NCI-H446 treated with DMSO at 0.1 percent for 48 hours (cell line): Measurements from ENCODE around the gene LIMK1.
"Not testable (repeated sequence)": the region's sequence is repeated elsewhere in the genome, so short reads cannot be mapped to it uniquely, and the experiment has no call there.

ENCODE experiments used
- DNase-seq: peaks from one replicate; lab custom pipeline; 2025; lab: John Stamatoyannopoulos, UW

Gene LIMK1

DNA sequence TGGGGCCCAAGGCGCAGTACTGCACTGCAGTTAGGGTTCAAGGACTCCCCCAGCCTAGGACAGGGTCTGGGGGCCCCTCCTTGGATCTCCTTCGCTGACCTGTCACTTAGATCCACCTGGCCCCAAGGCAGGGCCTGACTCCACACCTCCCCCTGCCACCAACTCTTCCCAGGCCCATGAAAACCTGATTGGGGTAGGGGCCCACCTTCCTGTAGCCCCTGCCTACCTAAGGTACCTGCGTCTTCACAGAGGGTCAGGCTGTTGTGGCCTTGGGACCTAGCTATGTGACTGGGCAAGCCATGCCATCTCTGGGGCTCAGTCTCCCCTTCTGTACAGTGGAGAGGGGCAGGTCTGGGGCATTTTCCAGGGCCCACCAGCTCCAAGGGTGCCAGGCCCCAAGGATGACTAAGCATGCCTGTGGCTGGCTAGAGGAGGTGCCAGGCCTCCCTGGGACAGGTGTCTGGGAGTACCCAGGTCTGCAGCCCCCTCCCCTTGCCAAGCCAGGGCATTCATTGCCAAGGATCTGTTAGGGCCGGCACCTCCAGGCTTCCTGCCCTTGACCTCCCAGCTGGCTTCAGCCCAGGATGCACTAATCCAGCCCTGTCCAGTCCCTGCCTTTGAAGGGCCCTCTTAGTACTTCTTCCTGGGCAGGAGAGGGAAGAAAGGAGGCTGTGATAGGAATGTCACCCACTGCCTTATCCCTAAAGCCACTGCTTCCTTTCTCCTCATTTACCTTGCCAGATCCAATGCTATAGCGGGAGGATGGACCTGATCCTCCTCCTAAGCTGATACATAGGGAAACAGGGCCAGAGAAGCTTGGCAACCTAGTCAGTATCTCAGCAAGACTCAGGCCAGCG is 1.3 kb downstream of the LIMK1 start:
- DNase-seq: no peak

DNA sequence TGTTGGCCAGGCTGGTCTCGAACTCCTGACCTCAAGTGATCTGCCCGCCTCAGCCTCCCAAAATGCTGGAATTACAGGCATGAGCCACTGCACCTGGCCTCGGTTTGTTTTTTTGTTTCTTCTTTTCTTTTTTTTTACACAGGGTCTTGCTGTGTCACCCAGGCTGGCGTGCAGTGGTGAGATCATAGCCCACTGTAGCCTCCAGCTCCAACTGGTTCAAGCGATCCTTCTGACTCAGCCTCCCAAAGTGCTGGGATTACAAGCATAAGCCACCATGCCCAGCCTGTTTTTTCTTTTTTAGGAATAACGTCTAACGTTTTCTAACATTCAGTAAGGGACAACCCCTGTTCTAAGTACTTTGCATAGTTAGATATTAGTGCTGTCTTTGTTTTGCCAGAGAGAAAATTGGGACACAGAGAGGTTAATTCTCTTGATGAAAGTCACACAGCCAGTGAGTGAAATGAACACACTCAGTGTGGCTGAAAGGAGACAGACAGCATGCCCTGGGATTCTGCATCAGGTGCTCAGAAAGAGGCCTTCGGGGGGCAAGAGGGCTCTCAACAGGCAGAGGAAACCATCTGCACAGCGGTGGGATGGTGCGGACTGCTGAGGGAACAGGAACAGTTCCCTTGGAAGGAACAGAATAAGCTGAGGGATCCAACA is 4.3 kb downstream of the LIMK1 start:
- DNase-seq: no peak

DNA sequence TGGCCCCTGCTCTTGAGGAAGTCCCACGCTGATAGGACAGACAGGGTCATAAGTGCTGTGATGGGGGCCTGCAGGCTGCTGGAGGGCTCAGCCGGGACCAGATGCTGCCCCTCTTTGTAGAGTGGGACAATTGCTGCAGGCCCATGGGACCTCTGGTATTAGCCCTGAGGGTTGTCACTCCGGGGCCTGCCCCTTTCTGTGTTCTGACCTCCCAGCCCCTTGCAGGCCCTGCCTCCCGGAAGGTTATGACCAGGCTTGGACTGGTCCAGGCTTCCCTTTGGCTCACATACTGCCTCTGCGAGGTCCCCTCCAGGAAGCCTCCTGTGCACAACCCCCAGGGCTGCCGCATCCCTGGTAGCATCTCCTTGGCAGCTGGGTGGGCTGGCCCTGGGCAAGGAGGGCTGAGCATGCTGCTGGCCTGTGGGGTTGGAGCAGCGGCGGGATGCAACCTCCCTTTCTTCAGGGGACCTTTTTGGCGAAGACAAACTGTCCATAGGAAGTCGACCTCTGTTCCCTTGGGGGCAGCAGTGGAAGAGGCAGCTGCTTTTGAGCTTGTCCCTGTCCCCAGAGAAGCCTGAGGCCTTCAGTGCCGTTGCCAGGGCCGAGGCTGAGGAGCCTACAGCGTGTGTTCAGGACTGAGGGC is 8.8 kb downstream of the LIMK1 start:
- no peak for DNase-seq

DNA sequence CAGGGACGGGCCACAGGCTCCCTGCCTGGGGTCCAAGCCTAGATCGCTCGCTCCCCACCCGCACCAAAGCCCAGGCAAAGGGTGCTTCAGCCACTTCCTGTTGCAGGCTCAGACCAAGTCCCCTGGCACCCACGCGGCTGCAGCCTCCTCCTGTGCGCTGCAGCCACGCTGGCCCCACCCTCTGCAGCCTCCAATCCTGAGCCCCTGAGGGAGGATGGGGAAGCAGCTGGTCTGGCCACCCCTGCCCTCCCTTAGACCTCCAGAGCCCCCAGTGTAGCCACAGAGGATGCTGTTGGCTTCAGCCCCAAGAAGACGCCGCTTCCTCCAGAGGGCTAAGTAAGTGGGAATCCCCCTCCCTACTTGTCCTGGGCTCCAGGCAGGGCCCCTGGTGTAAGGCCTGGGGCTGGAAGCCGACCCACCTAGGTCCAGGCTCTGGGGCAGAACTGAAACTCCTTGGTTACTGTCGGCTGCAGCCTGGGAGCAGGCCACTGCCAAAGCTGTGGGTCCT is 9.4 kb downstream of the LIMK1 start:
- no peak for DNase-seq

DNA sequence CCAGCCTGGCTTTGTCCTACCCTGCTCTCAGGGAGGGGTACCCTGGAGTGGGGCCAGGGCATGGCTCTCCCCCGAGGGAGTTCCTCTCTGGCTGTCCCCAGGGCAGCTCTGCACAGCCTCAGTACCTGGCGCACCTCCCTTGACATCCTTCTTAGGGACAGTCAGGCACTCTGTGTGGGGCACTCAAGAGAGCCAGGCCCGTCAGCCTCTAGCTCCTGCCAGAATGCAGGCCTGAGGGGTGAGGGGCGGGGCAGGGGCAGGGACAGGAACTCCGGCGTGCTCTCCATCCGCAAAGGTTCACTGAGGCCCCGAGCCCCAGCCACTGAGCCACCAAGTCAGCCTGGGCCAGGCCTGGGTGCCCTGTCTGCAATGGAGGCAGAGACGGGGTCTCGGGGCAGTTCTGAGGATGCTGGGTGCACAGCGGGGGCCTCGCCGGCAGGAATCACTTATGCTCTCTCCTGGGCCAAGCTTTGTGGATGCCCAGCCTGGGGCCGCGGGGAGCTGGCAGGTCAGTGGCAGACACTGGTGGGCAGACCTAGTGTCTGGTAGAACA is 10.1 kb downstream of the LIMK1 start:
- no peak for DNase-seq

DNA sequence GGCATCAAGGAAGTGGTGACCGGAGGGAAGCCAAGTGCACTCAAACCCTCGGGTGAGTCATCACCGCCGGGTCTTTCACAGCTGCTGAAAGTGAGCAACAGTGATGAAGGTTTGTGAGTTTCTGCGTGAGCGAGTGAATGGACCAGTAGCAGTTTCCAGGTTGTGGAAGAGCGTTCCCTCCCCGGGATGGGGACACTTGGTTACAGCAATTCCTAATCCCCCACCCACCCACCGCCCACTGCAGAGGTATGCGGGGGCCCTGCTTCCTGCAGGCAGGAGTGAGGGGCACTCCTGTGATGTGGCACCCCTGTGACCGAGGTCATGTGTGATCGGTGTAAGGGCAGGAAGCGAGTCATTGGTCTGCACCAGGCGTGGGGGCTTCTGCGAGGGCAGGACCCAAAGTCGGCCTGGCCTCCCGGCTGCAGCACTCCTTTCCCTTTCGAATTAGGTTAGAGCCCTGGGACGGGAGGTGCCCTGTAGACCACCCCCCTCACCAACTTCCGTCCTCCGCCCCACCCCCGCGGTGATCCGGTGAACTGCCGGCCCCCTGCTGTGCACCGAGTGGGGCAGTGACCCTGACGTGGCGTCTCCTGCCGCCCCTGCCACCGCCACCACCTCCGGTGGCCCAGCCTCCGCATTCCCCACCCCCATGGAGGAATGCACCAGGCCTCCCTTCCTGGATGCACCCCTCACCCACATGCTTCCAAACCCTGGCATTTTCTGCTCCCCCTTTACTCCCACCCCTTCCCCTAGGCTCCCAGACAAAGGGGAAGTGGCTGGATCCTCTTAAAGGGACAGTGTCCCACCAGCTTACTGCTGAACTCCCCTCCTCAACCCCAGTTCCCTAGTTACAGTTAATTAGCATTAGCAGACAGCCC is 10.9 kb downstream of the LIMK1 start:
- DNase-seq: no peak

DNA sequence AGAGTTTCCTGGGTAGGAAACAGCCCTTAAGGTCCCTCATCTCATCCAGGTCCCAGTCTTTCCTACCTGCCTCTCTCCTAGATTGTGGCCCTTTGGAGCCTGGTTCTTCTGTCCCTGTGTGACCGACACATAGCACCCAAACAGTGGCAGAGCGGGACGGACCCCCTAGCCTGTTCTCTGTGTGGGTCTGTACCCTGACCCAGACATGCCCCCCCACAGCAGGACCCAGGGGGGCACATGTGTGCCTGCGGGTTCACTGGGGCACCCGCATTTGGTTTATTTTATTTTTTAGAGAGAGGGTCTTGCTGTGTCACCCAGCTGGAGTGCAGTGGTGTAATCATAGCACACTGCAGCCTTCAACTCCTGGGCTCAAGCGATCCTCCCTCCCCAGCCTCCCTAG is 11.5 kb downstream of the LIMK1 start:
- no peak for DNase-seq

DNA sequence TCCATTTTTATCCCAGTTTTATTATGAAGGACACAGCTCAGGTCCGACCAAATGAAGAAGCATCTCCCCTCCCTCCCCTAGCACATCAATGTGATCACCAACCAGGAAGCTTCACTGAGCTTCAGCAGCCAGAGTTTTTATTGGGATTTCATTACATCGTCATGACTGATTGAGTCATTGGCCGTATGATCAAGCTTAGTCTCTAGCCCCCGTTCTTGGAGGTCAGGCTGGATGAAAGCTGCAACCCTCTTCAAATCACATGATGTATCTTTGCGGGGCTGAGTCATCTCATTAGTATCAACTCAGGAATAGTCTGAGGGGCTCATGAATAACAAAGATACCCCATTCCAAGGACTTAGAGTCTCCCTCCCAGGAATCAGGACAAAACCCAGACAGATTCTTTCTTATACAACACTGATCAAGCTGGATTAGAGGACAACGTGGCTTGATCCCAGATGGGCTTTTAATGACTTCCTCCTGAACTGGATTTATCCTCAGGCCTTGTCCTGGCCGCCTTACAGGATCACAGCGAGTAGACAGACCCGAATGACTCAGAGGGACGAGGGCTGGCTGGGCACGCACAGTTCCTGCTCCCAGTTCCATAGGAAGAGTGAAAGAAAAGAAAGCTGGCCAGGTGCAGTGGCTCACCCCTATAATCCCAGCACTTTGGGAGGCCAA is 14.5 kb downstream of the LIMK1 start:
- DNase-seq: no peak

DNA sequence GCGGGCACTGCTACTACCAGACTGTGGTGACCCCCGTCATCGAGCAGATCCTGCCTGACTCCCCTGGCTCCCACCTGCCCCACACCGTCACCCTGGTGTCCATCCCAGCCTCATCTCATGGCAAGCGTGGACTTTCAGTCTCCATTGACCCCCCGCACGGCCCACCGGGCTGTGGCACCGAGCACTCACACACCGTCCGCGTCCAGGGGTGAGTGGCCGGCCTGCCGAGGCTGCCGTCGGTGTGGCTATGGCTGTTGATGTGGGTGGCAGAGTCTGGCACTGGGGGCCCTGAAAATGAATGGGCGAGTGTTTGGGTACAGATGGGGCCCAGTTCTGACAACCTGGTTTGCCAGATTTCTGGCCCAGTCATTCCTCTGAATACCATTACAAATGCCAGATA is 15.4 kb downstream of the LIMK1 start:
- no peak for DNase-seq

DNA sequence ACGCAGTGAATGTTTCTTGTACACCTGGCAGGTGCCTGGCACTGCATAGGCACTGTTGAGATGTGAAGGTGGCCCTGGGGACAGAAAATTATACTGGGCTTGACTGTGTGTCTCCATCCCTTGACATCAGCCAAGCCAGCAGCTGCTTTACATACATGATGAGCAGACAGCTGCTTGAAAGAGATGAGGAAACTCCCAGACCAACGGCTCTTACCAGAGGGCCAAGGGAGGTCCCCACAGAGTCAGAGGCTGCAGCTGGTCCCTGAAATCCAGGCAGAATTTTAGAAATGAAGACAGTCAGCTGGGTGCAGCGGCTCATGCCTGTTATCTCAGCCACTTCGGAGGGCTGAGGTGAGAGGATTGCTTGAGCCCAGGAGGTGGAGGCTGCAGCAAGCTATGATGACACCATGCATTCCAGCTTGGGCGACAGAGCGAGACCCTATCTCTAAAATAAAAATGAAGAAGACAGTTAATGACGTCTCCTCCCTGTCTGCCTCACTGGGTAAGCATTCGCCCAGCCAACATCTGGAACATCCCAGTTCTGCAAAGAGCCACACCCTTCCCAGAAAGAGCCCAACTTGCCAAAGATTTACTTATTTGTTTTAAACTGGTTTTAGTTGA is 17.6 kb downstream of the LIMK1 start:
- no peak for DNase-seq

DNA sequence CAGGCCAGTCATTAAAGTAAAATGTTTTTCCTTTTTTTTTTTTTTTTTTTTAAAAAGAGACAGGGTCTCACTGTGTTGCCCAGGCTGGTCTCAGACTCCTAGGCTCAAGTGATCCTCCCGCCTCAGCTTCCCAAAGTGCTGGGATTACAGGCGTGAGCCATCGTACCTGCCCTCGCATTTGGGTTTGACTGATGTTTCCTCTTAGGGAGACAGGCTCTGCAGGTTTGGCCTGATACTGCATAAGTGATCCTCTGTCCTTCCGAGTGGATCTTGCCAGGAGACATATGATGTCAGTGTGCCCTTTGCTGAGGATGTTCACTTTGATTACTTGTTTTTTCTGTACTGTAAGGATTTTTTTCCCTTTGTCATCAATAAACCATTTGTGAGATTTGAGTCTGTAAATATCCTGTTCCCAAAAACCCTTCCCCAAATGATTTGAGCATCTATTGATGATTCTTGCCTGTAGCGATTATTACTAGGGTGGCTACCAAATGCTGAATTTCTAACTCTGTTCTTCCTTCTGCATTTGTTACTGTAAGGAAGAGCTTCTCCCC is 19.7 kb downstream of the LIMK1 start:
- DNase-seq: no peak

DNA sequence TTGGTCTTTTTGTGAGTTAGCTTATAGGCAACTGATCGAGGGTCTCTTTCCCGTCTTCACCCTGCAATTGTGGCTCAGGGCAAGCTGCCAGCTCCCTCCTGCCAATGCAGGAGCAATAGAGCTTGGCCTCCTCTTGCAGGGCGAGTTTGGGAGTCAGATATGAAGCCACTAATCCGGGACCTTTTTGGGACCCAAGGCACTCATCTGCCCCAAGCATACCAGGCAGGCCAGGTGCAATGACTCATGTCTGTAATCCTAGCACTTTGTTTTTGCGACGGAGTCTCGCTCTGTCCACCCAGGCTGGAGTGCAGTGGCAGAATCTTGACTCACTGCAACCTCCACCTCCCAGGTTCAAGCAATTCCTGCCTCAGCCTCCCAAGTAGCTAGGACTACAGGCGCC is 21.1 kb downstream of the LIMK1 start:
- no peak for DNase-seq

DNA sequence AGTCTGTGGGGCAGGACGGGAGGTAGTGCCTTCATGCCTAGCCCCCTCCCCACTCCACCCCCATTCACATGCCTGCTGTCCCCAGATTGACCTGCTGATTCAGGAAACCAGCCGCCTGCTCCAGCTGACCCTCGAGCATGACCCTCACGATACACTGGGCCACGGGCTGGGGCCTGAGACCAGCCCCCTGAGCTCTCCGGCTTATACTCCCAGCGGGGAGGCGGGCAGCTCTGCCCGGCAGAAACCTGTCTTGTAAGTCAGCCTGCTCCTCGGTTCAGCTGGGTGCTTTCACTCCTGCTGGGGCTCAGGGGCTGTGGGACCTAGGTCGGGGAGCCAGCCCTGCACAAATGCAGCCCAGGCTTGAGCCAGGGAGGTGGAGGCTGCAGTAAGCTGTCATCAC is 22.4 kb downstream of the LIMK1 start:
- DNase-seq: no peak

DNA sequence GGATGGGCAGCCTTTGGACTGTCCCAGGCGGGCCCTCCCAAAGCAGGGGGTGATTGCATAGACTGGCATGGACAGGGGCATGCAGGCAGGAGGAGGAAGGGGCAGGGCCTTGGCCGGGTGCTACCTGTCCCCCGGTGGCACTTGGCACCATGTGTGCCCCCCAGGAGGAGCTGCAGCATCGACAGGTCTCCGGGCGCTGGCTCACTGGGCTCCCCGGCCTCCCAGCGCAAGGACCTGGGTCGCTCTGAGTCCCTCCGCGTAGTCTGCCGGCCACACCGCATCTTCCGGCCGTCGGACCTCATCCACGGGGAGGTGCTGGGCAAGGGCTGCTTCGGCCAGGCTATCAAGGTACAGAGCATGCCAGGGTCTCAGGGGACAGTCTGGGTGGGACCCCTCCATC is 23.2 kb downstream of the LIMK1 start:
- no peak for DNase-seq

DNA sequence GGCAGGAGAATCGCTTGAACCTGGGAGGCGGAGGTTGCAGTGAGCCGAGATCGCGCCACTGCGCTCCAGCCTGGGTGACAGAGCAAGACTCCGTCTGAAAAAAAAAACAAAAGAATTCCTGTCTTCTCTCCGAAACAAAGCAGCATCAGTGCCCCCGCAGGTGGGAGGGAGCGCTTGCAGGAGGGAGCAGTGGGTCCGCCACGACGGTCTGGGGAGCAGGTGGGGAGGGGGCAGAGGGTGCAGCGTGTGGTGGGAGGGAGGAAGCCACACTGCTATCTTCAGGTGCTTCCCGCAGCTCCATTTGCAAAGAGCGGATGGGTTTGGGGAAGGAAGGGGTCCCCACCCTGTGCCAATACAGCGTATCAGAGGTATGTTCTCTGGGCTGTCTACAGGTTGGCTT is 31.7 kb downstream of the LIMK1 start:
- no peak for DNase-seq

DNA sequence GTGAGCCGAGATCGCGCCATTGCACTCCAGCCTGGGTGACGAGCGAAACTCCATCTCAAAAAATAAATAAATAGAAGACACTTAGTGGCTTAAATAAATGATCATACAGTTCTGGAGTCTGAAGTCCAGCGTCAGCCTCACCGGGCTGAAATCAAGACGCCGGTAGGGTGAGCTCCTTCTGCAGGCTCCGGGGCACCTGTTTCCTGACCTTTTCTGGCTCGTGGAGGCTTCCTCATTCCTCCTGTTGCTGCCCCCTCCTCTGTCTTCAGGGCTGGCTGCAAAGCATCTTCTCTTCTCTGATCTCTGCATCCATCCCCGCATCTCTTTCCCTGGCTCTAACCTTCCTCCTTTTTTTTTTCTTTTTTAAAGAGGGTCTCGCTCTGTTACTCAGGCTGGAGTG is 32.8 kb downstream of the LIMK1 start:
- no peak for DNase-seq

DNA sequence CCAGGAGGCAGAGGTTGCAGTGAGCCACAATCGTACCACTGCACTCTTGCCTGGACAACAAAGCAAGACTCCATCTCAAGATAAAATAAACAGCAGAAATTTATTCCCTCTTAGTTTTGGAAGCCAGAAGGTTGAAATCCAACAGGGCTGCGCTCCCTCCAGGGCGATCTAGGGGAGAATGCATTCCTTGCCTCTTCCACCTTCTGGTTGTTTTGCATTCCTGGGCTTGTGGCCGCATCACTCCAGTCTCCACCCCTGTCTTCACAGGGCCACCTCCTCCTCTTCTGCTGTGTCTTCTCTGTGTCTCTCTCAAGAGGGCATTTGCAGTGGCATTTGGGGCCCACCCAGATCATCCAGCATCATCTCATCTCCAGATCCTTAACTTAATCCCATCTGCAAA is 36.2 kb downstream of the LIMK1 start:
- DNase-seq: no peak

DNA sequence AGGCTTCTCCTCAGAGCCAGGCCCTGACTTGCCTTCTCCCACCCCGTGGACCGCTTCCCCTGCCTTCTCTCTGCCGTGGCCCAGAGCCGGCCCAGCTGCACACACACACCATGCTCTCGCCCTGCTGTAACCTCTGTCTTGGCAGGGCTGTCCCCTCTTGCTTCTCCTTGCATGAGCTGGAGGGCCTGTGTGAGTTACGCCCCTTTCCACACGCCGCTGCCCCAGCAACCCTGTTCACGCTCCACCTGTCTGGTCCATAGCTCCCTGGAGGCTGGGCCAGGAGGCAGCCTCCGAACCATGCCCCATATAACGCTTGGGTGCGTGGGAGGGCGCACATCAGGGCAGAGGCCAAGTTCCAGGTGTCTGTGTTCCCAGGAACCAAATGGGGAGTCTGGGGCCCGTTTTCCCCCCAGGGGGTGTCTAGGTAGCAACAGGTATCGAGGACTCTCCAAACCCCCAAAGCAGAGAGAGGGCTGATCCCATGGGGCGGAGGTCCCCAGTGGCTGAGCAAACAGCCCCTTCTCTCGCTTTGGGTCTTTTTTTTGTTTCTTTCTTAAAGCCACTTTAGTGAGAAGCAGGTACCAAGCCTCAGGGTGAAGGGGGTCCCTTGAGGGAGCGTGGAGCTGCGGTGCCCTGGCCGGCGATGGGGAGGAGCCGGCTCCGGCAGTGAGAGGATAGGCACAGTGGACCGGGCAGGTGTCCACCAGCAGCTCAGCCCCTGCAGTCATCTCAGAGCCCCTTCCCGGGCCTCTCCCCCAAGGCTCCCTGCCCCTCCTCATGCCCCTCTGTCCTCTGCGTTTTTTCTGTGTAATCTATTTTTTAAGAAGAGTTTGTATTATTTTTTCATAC is 38.0 kb downstream of the LIMK1 start:
- no peak for DNase-seq

DNA sequence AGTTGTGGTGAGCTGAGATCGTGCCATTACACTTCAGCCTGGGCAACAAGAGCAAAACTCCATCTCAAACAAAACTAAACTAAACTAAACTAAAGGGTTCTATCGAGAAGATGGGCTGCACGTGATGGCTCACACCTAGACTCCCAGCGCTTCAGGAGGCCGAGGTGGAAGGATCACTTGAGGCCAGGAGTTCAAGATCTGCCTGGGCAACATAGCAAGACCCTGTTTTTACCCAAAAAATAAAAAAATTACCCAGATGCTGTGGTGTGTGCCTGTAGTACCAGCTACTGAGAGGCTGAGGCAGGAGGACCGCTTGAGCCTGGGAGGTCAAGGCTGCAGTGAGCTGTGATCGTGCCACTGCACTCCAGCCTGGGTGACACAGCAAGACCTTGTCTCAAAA is 40.3 kb downstream of the LIMK1 start:
- not testable (repeated sequence) for DNase-seq
